SK-N-SH treated with all-trans-retinoic acid at 6 μM for 48 hours (cell line): ENCODE data around the gene WASF3.

Experiments used
- ARNTL ChIP-seq: fragments of 450-650 bp; formaldehyde crosslinking; IDR thresholded peaks from 2 replicates; pipeline ENCODE4 v1.5.0; 2020; ENCODE audit warnings: low read depth, mild to moderate bottlenecking, moderate library complexity, borderline replicate concordance
- ISL1 ChIP-seq: fragments of 250-450 bp; sonication (Bioruptor Pico); IDR thresholded peaks from 2 replicates; pipeline ENCODE4 v2.1.2; 2022; ENCODE audit warnings: mild to moderate bottlenecking, moderate library complexity
- OSR1 ChIP-seq: fragments of 250-450 bp; sonication (Bioruptor Pico); IDR thresholded peaks from 2 replicates; pipeline ENCODE4 v1.8.0; 2022; ENCODE audit warnings: moderate library complexity, mild to moderate bottlenecking, inconsistent platforms
- SNAI2 ChIP-seq: fragments of 250-450 bp; sonication (Bioruptor Pico); IDR thresholded peaks from 2 replicates; pipeline ENCODE4 v1.5.0; 2020; ENCODE audit warnings: mild to moderate bottlenecking, moderate library complexity
- TF ChIP-seq, protein P1 (sequence below): fragments of 250-450 bp; sonication (Bioruptor Pico); IDR thresholded peaks from 2 replicates; pipeline ENCODE4 v1.8.0; 2021; ENCODE audit warnings: low read depth, mild to moderate bottlenecking, moderate library complexity, borderline replicate concordance

DNA sequence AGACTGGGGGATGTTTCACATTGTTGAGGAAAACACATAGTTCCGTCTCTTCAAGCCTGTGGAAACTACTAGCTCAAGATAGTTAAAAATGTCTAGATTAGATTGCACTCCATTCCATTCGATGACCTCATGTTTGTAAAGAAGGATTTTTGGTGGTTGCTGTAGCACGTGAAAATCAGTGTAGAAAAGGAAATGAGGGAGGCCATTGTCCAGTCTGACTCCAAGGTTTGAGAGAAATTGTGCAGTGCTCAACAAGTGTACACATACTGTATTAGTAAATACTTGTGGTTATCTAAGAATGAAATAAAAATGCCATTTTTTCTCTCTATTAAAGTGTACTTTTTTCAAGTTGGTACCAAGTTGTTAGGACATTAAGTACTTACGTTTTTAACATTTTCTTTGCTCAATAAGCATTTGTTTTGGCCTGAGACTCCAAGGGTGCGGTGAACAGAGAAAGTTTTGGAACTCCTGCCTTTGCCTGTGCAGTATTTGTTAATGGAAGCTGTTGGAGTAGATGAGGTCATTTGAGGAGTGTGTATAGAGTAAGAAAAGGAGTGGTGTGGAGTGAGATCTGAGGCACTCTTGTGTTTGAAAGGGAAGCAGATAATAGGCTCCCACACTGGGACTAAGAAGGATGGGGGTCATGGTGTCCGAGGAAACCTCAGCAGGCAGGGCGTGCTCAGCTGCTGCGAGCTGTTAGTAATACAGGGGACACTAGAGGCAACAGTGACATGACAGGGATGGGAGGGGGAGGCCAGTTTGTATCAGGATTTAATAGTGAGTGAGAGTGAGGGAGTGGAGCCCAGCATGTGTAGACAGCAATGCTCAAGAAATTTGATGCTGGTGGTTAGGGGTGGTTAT lies 4.4 kb downstream of the WASF3 start:
- no peak for TF ChIP-seq SNAI2 (CRISPR knock-in tag)
- TF ChIP-seq OSR1 (CRISPR knock-in tag), result no peak
- TF ChIP-seq ISL1 (CRISPR knock-in tag), result no peak
- TF ChIP-seq, protein P1, sequence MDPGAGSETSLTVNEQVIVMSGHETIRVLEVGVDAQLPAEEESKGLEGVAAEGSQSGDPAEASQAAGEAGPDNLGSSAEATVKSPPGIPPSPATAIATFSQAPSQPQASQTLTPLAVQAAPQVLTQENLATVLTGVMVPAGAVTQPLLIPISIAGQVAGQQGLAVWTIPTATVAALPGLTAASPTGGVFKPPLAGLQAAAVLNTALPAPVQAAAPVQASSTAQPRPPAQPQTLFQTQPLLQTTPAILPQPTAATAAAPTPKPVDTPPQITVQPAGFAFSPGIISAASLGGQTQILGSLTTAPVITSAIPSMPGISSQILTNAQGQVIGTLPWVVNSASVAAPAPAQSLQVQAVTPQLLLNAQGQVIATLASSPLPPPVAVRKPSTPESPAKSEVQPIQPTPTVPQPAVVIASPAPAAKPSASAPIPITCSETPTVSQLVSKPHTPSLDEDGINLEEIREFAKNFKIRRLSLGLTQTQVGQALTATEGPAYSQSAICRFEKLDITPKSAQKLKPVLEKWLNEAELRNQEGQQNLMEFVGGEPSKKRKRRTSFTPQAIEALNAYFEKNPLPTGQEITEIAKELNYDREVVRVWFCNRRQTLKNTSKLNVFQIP (CRISPR knock-in tag), result no peak
- TF ChIP-seq ARNTL (CRISPR knock-in tag), result no peak
